Kidney (tissue), 14 donors: ENCODE data around the gene SUCLG2. TPM values are rescaled to one million over a fixed set of nuclear protein-coding genes. Genes with fewer than 3 reads are reported as not detected.

Experiments used
- DNase-seq, 5 donors: peaks; one replicate each; pipeline ENCODE4 v3.0.0-alpha.2; 2013 to 2020
- FAIRE-seq: peaks from 2 replicates; lab custom pipeline; 2012; peaks lifted over from hg19 to GRCh38; lab: Jason Lieb, UNC
- H3K27ac ChIP-seq, 2 donors: one replicate each; pipeline ENCODE4 v1.7.0; 2013; ENCODE audit warnings: low read depth in 2 of 2, low read length in 2 of 2, inconsistent platforms in 1 of 2
- H3K27me3 ChIP-seq: one replicate; pipeline ENCODE4 v1.7.1; 2013; ENCODE audit warnings: low read length, inconsistent platforms; ENCODE audit not compliant: control insufficient read depth, insufficient read depth
- H3K36me3 ChIP-seq, 3 donors: one replicate each; pipeline versions ENCODE4 v1.7.0 to v1.7.1; 2013; ENCODE audit warnings: low read length in 3 of 3, control low read depth in 1 of 3, inconsistent platforms in 1 of 3; ENCODE audit not compliant: insufficient read depth in 3 of 3, control insufficient read depth in 2 of 3
- H3K4me1 ChIP-seq, 3 donors: one replicate each; pipeline versions ENCODE4 v1.7.0 to v1.7.1; 2013; ENCODE audit warnings: low read length in 3 of 3, inconsistent platforms in 1 of 3, low read depth in 1 of 3; ENCODE audit not compliant: control insufficient read depth in 2 of 3, insufficient read depth in 2 of 3
- H3K4me3 ChIP-seq, 3 donors: one replicate each; pipeline versions ENCODE4 v1.7.0 to v1.8.1; 2013; ENCODE audit warnings: low read length in 3 of 3, control low read depth in 1 of 3, inconsistent platforms in 1 of 3
- H3K9ac ChIP-seq, 3 donors: one replicate each; pipeline versions ENCODE4 v1.7.0 to v1.7.1; 2013; ENCODE audit warnings: low read length in 3 of 3, control low read depth in 1 of 3, inconsistent platforms in 1 of 3
- H3K9me3 ChIP-seq, 3 donors: one replicate each; pipeline versions ENCODE4 v1.7.0 to v1.7.1; 2013; ENCODE audit warnings: low read length in 3 of 3, control low read depth in 1 of 3, inconsistent platforms in 1 of 3; ENCODE audit not compliant: control insufficient read depth in 2 of 3, insufficient read depth in 1 of 3
- CTCF ChIP-seq: IDR thresholded peaks from 3 replicates; pipeline ENCODE4 v1.5.1; 2012; ENCODE audit warnings: mild to moderate bottlenecking, moderate library complexity, borderline replicate concordance; ENCODE audit not compliant: insufficient read depth; ENCODE audit errors: extremely low read depth
- intact Hi-C: fragments of 100-400 bp; cut with DNase I; formaldehyde crosslinking; loops from one replicate; pipeline ENCODE4 v1.11.1; 2022
- polyA plus RNA-seq: library from polyadenylated mRNA; stranded (reverse); fragments of 350-450 nt; fragmentation: Illumina TruSeq; extraction: RNeasy Lipid Tissue Mini Kit (QIAGEN cat#74804); gene quantifications from one replicate; pipeline ENCODE4 v1.2.3, GENCODE V29; 2014; ENCODE audit warnings: low read depth, low replicate concordance; ENCODE audit not compliant: insufficient read depth
- total RNA-seq: library from RNA; stranded (reverse); fragmentation: NEBNext Ultra II Directional; extraction: Animal tissue kit (Norgen Biotek cat#: 25700); gene quantifications from one replicate; pipeline ENCODE4 v1.2.1, GENCODE V29; 2021
- donor health status: control.
- donor health status: control.
- donor health status: control.
- donor health status: control.
- donor health status: control.
- donor health status: DM: yes; HTN: yes; CAD: no.
- donor health status: Normal renal cell carcinoma (clear cell type).

The SUCLG2 gene
- total and polyA plus RNA-seq, 2 donors from 2014 or later: 62.8 to 117 TPM

GRCh38 chr3:67642190-67642589, 12.2 kb downstream of the SUCLG2 start:
- no peak for FAIRE-seq
- intact Hi-C loops: no loop called here

GRCh38 chr3:67641451-67641850, 13.0 kb downstream of the SUCLG2 start:
- Histone ChIP-seq H3K9ac (no peak overlapping the region), H3K27me3 (no peaks in the 10 kb centered on the region), H3K27ac (no peak overlapping the region), H3K9me3 (no peaks in the 10 kb centered on the region), H3K4me1 (no peaks in the 10 kb centered on the region), H3K4me3 (no peak overlapping the region), H3K36me3 (no peaks in the 10 kb centered on the region)
- TF ChIP-seq CTCF: no peak
- no peak for DNase-seq
- FAIRE-seq: no peak
- intact Hi-C loops: no loop called here

More at GRCh38 chr3:67642190-67642589, 12.2 kb downstream of the SUCLG2 start:
- Histone ChIP-seq H3K4me1 (no peaks in the 10 kb centered on the region), H3K9me3 (no peaks in the 10 kb centered on the region), H3K27ac (no peak overlapping the region), H3K9ac (no peak overlapping the region), H3K36me3 (no peaks in the 10 kb centered on the region), H3K4me3 (no peak overlapping the region), H3K27me3 (no peaks in the 10 kb centered on the region)
- DNase-seq: no peak
- no peak for TF ChIP-seq CTCF

- Histone ChIP-seq H3K9me3 (no peaks in the 10 kb centered on the region), H3K4me3 (no peak overlapping the region), H3K27ac (no peak overlapping the region), H3K36me3 (no peaks in the 10 kb centered on the region), H3K4me1 (no peaks in the 10 kb centered on the region), H3K9ac (no peak overlapping the region), H3K27me3 (no peaks in the 10 kb centered on the region)
- no peak for TF ChIP-seq CTCF
- intact Hi-C loops: no loop called here
- FAIRE-seq (no peak), DNase-seq (no peak)
These were observed 14.3 kb downstream of the SUCLG2 start for GRCh38 chr3:67640023-67640660.
